H7 (cell line): ENCODE measurements around the gene FLAD1. TPM values are rescaled to one million over a fixed set of nuclear protein-coding genes. Genes with fewer than 3 reads are reported as not detected.

Experiments
- DNase-seq: peaks from one replicate; pipeline ENCODE4 v3.0.0; 2012
- H3K27me3 ChIP-seq: 2 replicates; pipeline ENCODE4 v1.6.0; 2011; ENCODE audit warnings: mild to moderate bottlenecking, low read length; ENCODE audit not compliant: control insufficient read depth, insufficient read depth
- H3K36me3 ChIP-seq: replicated peaks from 2 replicates; pipeline ENCODE4 v1.5.1; 2011; ENCODE audit warnings: low read length; ENCODE audit not compliant: control insufficient read depth, insufficient read depth
- H3K4me3 ChIP-seq: 2 replicates; pipeline ENCODE4 v1.5.1; 2011; ENCODE audit warnings: low read depth, mild to moderate bottlenecking, control low read depth, low read length, moderate library complexity; ENCODE audit not compliant: insufficient read depth
- total RNA-seq: library from RNA; depleted of rRNA; stranded (reverse); fragments of >200 nt; shearing (Covaris generic); gene quantifications from 2 replicates; pipeline ENCODE4 v1.2.3, GENCODE V29; 2014

FLAD1 gene
- total RNA-seq, 1 experiment from 2014 or later = 177 TPM

DNA sequence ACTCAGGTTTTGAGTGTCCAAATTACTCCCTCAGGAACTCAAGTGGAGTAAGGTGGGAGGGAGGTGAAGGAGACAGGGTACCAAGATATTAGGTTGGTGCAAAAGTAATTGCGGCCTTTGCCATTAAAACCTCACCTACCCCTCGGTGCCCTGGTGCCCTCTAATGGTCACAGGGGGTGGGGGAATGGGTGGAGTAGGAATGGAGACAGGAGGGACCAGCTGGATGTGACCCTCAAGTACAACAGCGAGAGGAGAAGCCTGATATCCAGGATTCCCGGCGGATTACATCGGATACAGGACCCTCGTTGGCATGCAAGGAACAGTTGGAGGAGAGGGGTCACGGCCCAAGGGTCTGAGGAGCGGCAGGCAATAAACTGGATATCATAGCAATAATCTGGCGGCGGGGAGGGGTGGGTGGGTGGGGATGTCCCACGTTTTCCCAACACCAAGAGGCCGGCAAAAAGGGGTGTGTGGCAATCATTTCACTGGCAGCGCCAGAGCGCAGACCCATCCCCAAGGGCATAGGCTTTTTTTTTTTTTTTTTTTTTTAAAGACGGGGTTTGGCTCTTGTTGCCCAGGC lies 15.1 kb downstream of the FLAD1 start:
- DNase-seq = peak; percentile 47
- Histone ChIP-seq H3K4me3 (no peak overlapping the region), H3K27me3 (peaks cover 2% of the 10 kb centered on the region; the same call in 1 of the 2 replicates), H3K36me3 (no peaks in the 10 kb centered on the region)

DNA sequence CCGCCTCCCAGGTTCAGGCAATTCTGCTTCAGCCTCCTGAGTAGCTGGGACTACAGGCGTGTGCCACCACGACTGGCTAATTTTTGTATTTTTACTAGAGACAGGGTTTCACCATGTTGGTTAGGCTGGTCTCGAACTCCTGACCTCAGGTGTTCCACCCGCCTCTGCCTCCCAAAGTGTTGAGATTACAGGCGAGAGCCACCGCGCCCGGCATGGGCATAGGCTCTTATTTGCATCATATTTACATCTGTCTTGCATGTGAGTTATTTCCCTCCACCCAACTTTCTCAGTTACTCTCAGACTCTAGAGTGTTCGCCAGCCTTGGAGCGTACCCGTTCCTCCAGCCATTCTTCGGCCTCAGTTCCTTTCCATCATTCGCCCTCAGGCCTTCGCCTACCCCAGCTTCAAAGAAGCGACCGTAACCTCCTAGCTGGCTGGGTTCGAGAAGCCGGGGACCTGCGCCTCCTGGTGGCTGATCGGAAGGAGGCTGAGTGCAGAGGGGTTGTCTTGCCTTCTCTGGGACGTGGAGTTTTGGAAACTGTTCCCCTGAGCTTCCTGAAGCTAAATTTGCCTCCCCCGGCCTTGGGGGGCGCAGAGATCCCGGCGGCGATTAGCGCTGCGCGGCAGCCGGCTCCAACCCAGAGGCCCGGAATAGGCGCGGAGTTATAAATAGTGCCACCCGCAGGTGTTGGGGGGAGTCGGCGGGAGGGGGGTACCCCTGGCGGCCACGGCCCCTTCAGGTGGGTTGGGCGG lies 15.8 kb downstream of the FLAD1 start:
- DNase-seq = peak; percentile 89
- peak overlapping the region; percentile 75 for H3K4me3 ChIP-seq
- peaks cover 2% of the 10 kb centered on the region; the same call in 1 of the 2 replicates for H3K27me3 ChIP-seq
- H3K36me3 ChIP-seq = no peaks in the 10 kb centered on the region

DNA sequence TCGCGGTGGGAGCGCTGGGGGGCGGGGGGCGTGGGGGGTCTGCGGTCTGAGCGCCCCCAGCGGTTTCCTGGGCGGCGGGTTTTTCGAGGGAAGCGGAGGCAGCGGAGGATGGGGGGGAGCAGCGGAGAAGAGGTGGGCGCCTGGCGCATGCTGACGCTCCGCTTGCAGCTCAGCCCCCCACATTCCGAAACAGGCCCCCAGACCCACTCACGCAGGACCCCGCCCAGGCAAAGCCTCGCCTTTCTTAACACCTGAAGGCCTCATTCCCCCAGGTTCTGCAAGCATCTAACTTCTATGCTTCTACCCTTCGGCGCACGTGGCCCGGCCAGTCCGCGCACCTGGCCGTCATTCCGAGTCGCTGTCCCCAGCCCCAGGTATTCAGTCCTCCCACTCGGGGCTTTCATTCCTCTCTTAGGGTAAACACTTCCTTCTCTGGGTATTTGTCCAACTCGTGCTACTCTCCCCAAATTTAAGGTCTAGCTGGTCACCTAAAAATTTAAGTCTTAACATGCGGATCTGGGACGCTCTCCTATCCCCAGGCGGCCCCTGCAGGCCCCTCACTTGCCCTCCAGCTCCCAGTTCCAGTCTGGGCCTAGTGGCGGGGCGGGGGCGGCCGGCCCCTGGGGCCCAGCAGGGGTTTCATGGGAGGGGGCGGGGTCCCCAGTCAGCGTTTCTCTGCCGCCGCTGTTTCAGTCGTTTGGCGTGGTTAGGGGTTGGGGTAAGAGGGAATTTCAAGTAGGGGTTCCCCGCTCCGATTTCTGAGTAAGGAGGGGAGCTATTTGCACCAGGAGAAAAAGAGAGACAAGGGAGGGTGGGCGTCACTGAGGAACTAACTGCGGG lies 16.6 kb downstream of the FLAD1 start:
- Histone ChIP-seq H3K36me3 (no peaks in the 10 kb centered on the region), H3K4me3 (peak overlapping the region; percentile 75), H3K27me3 (peaks cover 2% of the 10 kb centered on the region; the same call in 1 of the 2 replicates)
- peak; percentile 92 for DNase-seq

DNA sequence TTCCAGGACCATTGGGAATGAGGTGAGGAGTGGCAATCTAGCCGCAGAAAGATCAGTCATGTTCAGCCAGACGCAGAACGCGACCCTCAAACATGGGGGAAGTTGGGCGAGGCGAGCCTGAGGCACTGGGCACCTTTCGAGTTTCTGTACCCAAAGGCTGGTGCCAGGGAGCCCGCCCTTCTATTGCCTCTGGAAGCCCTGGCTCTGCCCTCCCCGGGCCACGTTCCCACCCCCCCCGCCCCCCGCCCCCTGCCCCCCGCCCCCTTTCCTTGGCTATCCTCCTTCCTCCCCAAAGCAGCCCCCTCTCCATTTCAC lies 17.2 kb downstream of the FLAD1 start:
- H3K4me3 ChIP-seq = peak overlapping the region; percentile 75
- no peak for DNase-seq
- H3K27me3 ChIP-seq = peaks cover 2% of the 10 kb centered on the region; the same call in 1 of the 2 replicates
- H3K36me3 ChIP-seq = no peaks in the 10 kb centered on the region

DNA sequence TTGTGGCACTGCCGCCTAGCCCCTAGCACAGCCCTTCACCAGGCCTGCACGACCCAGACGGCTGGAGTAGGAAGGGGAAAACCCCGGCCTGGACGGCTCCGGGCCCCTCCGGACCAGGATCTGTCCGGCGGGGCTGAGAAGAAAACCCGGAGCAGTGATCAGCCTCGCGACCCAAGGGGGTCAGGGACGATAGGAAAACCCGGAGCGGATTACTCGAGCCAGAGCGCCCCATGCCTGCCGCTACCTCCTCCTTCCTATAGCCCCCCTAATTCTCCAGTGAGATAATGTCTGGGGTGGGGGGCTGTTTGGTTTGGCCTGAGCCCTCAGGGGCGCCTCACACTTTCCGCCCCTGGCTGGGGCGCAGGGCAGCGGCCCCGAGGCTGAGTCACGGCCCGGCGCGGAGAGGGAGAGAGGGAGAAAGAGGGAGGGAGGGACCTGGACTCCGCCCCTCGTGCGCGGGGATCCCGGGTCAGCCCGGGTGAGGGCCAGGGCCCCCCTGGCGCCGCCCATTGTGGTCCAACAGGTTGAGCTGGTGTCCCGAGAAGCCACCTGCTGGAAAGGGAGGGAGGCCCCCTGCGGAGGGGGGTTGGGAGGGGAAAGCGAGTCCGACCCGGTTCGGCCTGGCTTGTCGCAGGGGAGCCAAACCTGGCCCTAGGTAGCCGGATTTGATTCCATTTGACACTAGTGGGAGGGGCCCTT lies 17.7 kb downstream of the FLAD1 start:
- H3K27me3 ChIP-seq = peaks cover 2% of the 10 kb centered on the region; the same call in 1 of the 2 replicates
- peak overlapping the region; percentile 75 for H3K4me3 ChIP-seq
- H3K36me3 ChIP-seq = no peaks in the 10 kb centered on the region
- peak; percentile 98 for DNase-seq

DNA sequence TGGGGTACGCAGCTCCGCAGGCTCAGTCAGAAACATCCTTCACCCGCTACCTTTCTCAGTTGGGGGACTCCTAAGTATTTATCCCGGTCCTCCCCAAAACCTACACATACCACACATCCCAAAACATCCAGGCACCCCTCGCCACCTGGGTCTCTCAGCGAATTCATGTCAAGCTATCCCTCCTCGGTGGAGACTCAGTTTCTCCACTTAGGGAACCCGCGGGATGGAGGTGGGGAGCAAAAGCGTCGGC lies 18.2 kb downstream of the FLAD1 start:
- peak overlapping the region; percentile 75 for H3K4me3 ChIP-seq
- DNase-seq = no peak
- peaks cover 2% of the 10 kb centered on the region; the same call in 1 of the 2 replicates for H3K27me3 ChIP-seq
- no peaks in the 10 kb centered on the region for H3K36me3 ChIP-seq

DNA sequence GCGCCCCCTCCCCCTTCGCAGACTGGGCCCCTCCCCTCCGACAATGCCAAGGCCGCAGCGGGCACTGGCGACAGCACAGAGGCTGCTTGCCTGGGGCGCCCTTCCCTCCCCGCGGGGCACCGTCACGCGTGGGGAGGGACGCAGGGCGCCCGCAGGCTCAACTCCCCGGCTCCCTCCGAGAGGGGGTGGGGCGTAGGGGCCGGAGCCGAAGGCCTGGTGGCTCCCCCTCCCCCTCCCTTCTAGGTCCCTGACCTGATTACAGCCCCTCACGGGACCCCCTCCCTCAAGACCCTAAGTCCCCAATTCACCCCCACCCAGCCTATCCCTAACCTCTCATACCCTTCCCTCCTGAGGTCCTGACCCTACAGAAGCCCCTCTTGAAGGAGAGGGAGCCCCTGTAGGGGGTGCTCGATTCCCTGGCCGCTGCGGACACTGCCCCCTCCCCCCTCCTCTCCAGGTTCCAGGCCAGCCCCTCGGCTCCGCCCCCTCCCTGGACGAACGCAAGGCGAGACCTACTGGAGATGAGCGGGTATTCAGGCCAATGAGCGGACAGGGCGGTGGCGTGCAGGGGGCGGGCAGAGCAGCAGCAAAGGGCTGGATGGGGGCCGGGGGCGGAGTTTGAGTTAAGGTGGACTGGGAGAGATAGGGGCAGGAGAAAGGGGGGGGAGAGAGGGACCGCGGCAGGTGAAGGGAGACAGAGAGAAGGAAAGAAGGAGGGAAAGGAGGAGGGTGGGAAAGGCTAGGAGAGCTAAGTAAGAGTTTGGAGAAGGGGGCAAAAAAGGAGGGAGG lies 18.7 kb downstream of the FLAD1 start:
- H3K36me3 ChIP-seq = no peaks in the 10 kb centered on the region
- peaks cover 2% of the 10 kb centered on the region; the same call in 1 of the 2 replicates for H3K27me3 ChIP-seq
- DNase-seq = peak; percentile 99
- peak overlapping the region; percentile 75 for H3K4me3 ChIP-seq

DNA sequence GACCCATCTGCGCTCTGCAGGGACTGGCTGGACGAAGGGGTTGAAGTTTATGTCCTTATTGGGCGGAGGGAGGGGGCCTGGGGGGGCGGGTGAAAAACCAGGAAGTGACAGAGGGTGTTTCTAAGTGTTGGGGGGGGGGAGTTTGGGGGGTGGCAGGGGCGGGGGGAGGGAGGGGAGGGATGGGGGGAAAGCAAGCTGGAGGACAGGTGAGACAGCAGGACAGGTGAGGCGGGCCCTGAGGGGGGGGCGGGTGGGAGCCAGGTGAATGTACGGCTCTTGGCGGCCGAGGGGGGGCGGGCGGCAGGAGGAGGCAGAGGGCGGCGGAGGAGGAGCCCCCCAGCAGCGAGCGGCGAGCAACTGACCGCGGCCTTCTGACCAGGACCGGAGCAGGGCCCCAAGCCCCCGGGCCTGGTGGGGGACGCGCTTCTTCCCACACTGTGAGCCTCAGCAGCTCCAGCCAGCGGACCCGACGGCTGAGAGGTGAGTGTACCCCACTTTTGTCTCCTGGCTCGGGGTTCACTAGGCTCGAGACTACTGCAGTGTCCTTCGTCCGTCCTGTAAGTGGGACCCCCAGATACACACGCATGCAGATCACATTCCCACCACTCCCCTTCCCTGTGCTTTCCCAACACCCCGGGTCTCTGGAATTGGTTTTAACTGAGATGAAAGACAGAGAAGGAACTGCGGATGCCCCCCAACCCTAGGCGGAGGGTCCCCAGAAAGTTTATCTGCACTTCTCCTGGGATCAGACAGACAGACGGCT lies 19.5 kb downstream of the FLAD1 start, which contains the start of gene ZBTB7B:
Gene ZBTB7B, plus strand, starts transcription at position 339 of the 763 bp plus-strand sequence. CDS start 11,859 bp downstream, outside the sequence.
- peaks cover 2% of the 10 kb centered on the region; the same call in 1 of the 2 replicates for H3K27me3 ChIP-seq
- H3K36me3 ChIP-seq = no peaks in the 10 kb centered on the region
- H3K4me3 ChIP-seq = peak within 1 kb of the TSS; percentile 97
- peak; percentile 81 for DNase-seq

DNA sequence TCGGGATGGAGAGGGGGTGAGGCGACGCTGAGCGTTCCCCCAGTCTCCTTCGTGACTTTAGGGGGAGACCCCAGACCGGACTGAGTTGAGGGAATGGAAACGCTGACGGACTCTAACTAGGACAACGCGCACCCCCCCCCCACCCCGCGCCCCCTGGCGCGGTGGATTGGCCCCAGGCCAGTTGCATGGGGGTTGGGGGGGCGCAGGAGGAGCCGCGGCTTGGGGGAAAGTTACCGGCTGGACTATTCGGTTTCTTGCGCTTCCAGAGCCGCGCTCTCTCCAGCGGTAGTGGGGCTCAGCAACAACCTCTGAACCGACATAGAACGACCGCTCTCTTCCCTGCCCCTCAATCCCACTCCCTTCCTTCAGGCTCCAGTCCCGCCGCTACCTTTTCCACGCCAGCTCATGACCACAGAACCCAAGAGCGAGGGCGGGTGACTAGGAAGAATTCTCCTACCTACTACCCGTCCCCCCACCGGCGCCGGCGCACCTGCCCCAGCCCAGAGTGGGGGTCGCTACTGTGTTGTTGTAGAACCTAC lies 20.2 kb downstream of the FLAD1 start:
- Histone ChIP-seq H3K27me3 (peaks cover 2% of the 10 kb centered on the region; the same call in 1 of the 2 replicates), H3K36me3 (no peaks in the 10 kb centered on the region), H3K4me3 (peak overlapping the region; percentile 97)
- DNase-seq = peak; percentile 73

DNA sequence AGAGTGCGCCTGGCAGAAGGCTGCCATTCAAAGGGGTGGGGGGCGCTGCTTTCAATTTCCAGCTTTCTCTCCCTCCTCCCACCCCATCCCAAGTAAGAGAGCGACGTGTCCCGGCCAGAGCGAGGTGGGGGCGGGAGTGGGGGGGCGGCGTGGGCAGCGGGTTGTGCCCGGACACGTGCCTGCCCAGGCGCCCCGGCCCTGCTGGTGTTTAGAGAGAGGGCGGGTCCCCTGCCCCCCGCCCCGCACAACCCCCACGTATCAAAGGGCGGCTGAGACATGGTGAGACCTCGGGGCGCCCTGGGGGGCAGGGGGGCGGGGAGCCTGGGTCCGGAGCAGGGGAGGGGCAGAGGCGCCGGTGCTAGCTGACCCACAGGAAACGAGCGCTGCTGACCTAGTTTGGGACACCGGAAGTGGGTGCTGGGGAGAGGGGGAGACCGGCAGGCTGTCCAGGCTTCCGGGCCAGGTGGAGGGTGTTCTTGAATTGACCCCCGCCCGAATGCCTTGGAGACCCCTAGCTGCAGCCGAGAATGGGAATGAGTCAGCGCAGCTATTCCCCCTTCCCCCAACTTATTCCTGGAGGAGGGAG lies 20.7 kb downstream of the FLAD1 start:
- peak; percentile 85 for DNase-seq
- H3K4me3 ChIP-seq = peak overlapping the region; percentile 97
- H3K36me3 ChIP-seq = no peaks in the 10 kb centered on the region
- peaks cover 2% of the 10 kb centered on the region; the same call in 1 of the 2 replicates for H3K27me3 ChIP-seq

DNA sequence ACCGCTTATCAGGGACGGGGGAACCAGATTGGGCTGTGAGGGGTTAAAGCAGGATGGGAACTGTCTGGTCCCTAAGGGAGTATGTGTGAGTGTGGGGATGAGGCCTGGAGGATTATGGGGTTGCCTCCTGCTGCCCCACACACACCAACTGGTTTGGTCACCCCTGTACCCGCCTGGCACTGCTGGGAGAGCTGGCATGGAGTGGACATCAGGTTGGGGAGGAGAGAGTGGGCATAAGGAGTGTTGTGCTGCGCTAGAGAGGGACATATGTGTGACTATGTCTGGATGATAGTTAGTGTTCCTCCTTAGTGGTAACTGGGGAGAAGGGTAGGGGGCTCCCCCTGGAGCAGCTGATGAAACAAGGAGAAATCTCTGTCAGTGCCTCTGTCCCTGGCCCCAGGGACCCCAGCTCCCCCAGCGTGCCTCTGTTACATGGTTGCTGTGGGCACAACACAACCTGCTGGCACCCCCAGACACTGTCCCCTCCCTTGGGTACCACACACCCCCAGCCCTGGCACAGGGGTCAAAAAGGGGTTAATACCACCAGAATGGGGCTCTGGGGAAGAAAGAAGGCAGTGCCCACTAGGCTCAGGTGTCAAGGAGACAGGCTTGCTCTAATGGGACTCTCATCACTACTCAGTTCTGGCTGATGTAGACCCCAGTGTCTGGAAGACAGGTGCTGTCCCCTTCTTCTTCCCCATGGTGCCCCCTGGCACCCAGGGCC lies 21.4 kb downstream of the FLAD1 start:
- Histone ChIP-seq H3K36me3 (no peaks in the 10 kb centered on the region), H3K27me3 (peaks cover 2% of the 10 kb centered on the region; the same call in 1 of the 2 replicates), H3K4me3 (peak overlapping the region; percentile 97)
- DNase-seq = peak; percentile 55
